ENCODE measurements around the gene SBF2. TPM values are rescaled to one million over a fixed set of nuclear protein-coding genes. Genes with fewer than 3 reads are reported as not detected.
"Not testable (repeated sequence)": the region's sequence is repeated elsewhere in the genome, so short reads cannot be mapped to it uniquely, and the experiment has no call there.

Gene SBF2
- total RNA-seq, 1 experiment from 2014 or later, result 33.5 TPM

DNA sequence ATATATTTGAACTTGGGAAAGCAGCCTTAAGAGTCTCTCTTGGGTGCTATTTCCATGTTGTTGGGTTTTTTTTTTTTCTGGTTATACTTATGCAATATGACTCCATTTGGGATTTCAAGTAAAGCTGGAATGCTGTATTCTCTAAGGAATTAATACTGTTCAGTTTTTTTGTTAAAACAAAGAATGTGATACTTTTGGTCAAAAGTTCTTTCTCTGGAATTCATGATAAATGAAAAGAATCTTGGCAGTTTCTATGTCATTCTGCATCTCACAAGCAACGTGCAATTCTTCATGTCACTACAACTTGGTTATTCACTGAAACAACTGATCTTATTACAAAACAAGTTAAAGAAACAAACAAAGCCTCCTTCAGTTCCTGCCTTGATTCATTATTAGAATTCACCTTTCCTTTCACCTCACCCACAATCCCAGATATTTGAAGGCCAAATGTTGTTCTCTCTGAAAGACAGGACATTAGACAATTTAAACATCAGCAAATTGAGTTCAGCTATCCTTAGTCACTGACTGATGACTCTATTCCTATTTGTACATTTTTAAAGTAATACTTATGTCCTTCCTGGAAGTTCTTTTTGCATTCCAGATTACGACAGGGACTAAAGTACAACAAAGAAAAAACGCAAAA is 176.2 kb downstream of the SBF2 start:
- DNase-seq (ENCODE audit: low read depth), result no peak

DNA sequence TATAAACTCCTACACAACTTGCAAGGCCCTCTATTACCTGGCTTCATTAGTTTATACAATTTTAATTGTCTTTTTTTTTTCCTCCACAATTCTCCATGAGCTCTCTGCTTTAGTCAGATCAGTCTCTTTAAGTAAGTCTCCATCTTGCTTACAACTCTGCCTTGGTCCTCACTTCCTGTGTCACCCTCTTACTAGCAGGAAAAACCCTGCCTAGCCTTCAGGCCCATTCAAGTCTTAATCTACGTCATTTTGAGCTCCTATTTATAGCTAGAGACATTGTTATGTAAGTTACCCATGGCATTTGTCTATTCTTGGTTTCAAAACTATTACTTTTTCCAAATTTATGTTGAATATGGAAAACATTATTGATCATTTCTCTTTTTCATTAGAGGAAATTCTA is 177.4 kb downstream of the SBF2 start:
- no peak for DNase-seq (ENCODE audit: low read depth)

DNA sequence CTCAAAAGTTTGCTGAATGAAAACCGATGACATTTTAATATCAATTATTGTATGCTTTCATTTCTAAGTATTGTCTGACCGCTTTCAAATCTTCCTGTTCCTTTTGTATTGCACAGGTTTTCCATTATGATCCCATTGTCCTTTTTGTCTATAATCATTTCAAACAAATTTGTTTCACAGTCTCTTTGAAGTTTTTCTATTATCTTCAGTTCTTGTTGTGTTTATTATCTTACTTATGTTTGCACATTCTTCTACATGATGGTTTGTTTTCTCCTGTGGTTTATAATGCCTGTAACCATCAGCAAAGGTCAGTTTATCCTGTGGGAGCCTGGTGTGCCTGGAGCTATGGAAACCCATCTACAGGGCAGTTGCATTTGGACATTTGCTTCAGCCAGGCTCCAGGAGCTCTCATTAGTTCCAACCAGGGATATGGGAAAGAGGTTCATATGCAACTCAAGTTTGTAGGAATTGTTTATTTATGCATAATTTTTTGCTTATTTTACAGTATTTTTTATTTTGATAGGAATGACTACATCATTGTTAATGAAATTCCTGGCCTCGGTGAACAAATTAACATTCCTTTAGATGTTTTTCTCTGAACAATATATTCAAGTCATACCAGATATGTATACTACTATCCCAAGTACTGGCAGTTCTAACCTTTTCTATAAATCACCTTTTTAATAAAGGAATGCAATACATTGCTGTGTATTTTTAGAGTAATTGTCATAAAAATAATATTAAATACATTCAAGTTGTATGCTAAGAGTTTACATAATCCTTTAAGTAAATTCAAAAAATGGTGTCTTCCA is 179.2 kb downstream of the SBF2 start:
- DNase-seq (ENCODE audit: low read depth), result peak; percentile 6

DNA sequence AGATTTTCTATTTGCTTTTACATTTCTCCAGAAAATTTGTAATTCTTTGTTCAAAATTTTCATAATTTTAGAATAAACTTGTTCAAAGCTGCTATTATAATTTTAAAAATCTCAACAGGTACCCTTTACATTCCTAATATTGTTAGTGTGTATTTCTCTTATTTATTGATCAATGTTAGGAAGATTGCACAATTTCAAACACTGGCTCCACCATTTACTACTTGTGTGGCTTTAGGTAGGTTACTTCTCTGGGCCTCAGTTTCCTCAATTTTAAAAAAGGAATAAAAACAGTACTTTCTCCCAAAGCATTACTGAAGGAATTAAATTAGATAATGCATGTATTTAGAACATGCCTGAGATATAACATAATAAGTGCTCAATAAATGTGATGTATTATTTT is 180.2 kb downstream of the SBF2 start:
- DNase-seq (ENCODE audit: low read depth), result no peak

DNA sequence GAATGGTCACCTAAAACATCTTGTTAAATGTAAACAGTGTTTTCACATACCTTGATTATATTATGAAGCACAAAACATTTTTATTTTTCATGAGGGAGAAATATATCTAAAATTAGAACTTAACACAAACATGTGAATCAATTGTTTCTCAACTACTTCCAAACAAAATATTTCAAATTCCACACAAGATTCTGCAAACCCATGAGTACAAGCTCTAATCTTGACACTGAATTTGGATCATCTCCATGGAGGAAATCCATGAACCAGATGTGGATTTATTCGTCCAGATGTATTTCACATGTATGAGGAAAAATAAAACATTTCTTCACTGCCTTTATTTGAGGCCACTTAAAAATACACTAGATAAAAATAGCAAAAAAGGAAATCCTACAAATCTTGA is 184.2 kb downstream of the SBF2 start:
- peak; percentile 34 for DNase-seq (ENCODE audit: low read depth)

DNA sequence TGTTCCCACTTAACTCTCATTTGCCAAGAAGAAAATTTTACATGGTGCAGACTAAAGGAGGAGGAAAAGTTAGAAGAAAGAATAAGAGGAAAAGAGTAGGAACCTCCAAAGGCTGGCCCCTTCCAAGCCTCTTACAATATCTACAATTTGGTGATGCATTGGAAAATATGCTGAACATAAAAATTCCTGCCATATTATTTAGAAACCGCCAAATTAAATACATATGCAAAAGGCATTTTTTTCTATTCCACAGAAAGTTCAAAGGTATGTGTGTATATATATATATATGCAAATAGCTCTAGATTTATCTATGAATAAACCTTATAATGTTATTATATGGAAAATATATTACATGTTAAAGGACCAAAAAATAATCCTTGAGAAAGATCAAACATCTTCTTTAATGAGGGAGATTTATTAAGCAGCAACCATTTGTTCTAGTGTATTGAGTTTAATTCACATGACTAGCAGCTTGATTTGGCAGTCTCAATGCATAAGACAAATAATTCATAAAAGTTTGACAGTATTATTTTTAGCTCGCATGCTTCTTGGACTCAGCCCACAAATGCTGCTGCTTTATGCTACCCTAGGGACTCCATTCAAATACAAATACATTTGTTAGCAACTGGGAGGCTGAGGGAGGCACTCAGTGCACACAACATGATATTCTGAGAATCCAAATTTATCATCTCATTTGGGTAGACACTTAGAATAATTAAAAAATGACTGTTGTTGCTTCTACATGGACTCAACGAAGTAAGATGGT is 184.9 kb downstream of the SBF2 start:
- DNase-seq (ENCODE audit: low read depth), result no peak

DNA sequence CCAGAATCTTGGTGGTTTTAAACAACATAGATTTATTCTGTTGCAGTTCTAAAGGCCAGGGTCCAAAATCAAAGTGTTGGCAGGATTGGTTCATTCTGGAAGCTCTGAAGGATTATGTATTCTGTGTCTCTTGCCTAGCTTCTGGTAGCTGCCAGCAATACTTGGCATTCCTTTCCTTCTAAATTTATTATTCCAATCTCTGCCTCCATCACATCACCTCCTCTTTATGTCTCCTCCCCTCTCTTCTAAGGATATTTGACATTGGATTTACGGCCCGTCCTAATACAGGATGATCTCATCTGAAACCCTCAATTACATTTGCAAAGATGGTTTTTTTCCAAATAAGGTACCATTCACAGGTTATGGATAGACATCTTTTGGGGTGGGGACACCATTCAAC is 186.5 kb downstream of the SBF2 start:
- no peak for DNase-seq (ENCODE audit: low read depth)

DNA sequence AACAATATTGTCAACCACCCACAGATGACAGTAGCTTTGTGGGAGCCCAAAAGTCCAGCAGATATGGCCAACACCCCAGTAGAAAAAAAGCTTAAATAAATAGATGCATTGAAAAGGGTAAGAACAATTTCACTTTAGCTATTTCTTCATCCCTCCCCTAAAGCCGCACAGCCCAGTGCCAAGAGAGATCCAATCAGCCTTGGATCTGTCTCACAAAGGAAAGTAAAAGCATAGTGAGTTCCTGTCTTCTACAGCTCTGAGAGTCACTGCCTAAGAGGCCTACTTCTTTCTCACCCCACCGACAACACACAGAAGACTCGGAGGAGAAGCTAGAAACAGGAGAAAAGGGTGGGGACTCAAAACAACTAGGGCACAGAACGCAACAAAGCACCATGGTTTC is 196.4 kb downstream of the SBF2 start:
- no peak for DNase-seq (ENCODE audit: low read depth)

DNA sequence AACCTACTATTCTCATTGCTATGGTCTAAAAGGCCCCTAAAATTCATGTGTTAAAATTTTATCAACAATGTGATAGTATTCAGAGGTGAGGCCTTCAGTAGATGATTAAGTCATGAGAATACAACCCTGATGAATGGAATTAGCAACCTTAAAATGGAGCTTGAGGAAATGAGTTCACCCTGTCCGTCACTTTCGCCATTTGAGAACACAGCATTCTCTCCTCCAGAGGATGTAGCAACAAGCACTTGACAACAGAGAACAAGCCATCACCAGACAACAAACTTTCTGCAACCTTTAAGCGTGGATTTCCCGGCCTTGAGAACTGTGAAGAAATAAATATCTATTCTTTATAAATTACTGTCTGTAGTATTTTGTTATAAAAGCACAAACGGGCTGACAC is 197.0 kb downstream of the SBF2 start:
- DNase-seq (ENCODE audit: low read depth), result no peak

DNA sequence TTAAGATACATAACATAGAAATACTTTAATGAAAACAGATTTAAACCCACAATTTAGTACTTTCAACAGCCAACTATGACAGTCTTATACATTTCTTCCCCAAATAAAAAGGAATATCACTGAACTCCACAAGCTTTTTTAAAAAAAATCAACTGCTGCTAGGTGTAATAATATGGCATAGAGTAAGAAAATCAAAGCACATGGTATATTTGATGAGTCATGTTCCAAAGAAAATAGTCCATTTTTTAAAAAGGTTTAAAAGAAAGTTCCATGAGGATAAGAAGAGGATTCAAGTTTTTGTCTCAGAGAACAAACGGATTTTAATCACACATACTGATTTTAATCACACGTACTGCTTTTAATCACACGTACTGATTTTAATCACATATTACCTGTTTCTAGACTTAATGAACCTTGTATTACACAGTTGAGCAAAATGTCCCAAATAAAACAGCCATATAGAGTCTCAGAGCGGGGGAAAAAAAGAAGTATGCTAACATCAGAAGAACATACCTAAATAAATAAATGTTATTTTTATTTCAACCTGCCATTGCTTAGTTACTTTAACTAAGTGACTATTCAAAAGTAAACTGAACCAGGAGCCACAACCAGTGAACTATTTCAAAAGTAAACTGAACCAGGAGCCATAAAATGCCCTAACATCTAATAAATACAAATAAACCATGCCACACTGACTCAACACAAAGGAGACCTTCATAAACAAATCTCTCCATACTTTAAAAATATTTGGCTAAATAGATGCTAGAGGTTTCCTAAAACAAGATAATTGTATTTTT is 198.4 kb downstream of the SBF2 start:
- no peak for DNase-seq (ENCODE audit: low read depth)

DNA sequence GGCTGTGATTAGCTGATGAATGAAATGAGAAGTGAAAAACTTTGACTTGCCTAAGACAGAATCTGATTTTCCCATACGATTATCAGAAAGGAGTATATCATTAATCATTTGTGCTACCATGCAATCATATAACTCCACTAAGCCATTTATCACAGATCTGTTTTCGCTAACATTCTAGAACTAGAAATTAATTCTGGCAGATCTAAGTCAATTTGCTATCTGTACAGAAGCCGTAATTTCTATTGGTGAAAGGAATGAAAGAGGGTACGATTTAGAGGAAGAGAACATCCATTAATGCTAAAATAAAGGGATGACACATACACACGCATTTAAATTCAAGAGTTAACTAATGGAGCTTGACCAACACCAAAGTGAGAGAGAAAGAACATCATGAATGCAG is 201.6 kb downstream of the SBF2 start:
- no peak for DNase-seq (ENCODE audit: low read depth)

DNA sequence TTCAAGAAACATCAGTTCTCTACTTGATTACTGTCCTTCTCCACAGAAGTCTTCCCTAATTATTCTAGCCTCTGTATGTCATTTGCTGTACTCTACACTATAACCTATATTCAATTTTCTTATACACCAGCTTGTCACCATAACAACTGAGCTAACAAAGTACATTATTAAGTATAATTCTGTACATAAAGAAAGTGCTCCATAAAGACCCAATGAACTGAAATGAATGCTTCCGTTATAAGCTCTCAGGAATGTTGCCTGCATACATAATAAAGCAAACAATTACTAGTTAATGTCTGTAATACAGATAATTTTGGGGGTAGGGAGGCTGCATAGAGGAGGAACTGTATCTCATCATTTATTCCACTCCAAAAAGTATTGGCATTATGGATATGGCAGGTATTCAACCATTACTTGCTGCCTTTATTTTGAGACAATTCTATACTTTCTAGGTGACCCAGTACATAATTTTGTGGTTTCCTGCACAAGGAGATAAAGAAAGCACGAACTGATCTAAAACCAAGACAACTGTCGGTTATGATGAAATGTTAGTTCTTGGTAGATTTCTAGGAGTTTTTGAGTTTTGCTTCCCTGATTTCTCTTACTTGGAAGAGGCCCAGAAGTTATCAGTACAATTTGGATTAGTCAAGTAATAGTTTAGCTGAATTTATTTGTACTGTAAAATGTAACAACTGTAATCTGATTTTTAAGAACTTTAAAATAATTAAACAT is 202.5 kb downstream of the SBF2 start:
- no peak for DNase-seq (ENCODE audit: low read depth)

DNA sequence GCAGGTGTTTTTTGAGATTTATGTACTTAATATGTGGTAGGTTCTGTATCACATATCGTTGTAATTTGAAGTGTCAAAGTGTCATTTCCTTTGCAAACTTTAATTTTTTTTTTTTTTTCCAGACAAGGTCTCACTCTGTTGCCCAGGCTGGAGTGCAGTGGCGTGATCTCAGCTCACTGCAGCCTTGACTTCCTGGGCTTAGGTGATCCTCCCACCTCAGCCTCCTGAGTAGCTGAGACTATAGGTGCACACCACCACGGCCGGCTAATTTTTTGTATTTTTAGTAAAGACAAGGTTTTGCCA is 206.1 kb downstream of the SBF2 start:
- not testable (repeated sequence) for DNase-seq (ENCODE audit: low read depth)

DNA sequence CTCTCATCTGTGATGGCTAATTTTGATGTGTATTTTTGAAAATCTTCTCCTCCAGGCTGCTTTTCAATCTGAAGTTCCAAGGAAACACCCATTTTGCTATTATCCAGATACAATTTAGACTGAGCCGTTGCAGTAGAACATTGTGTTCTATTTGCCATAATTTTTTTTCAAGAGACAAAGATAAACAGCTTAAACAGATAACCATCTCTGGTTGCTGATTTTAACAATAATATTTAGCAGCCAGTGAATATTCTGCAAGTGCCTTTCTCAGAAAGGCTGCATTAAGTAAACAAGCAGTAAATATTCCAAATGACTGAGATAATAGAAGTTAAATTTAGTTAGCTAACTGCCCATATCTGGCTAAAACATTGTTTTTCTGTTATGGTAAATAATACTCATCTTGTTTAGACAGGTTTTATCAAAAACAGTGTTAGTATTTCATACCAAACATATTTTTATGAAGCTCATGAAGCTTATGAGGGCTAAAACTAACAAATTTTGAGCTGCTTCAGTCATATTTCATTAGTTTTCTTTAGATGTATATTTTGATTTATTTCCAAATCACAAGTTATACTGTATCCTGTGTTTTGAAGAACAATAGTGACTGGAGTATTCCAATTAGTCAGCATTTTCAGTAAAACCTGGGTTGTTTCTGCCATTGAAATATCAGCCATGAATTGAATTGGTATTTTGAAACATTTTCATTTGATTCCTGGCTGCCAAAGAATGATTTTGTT is 206.7 kb downstream of the SBF2 start:
- DNase-seq (ENCODE audit: low read depth), result no peak

DNA sequence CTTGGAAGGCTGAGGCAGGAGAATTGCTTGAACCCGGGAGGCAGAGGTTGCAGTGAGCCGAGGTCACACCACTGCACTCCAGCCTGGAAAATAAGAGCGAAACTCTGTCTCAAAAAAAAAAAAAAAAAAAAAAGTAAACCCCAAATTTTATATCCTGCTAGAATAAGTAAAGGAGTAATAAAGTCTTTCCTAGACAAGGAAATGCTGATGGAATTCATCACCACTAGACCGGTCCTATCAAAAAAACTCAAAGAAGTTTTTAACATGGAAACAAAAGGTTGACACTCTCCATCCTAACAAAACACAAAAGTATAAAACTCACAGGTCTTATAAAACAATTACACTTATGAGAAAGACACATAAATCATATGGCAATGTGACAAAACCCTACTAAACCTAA is 213.9 kb downstream of the SBF2 start:
- DNase-seq (ENCODE audit: low read depth), result no peak

DNA sequence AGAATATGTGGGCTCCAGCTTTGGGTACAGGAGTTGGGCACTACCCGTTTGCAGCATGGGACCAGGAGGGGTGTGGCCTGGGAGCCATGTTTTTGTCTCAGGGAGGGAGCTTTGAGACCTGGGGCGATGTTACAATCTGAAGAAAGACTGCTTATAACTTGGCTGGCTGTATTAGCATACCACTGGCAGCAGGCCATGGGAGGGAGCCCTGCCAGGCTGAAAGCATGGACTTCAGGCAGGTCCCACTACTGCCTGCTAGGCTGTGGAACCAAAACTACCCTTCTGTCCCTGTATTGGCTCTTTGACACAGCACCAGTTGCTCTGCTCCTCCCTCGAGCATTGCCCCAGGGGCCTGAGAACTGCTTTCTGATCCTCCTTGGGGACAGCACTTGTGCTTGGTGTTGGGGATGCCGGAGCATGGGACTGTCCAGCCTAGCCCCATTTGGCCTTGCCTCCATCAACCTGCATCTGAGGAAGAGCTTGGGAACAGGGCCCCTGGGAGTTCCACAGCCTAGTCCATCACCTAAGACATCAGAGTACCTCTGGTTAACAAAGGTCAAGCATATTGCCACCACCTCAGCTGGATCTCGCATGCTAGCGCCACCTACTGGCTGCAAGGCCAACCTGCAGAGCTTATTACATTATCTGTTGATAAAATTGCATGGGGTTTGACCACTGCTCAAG is 217.4 kb downstream of the SBF2 start:
- peak; percentile 70 for DNase-seq (ENCODE audit: low read depth)

DNA sequence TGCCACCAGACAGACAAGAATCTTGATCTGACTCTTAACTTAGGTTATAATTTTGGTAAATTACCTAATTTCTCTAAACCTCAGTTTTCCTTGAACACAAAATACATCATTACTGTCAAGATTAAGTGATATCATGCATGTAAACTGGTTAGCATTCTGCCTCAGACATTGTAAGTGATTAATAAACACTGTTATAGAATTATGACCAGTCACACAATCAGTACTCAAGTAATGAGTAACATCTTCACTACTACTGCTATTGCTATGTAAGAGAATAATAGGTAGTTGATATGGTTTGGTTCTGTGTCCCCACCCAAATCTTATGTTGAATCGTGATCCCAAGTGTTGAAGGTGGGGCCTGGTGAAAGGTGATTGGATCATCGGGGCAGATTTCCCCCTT is 218.9 kb downstream of the SBF2 start:
- DNase-seq (ENCODE audit: low read depth), result no peak

DNA sequence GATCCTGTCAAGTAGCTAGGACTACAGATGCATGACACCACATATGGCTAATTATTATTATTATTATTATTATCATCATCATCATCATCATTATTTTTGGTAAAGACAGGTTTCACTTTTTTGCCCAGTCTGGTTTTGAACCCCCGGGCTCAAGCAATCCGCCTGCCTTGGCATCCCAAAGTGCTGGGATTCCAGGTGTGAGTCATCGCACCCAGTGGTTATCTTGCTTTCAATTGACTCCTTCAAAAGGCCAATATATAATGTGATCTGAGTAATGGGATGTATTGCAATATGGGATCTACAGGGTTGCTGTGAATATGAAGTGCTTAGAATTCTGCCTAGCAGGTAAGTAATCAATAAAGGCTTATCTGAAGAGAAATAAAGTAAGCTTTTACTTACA is 221.2 kb downstream of the SBF2 start:
- DNase-seq (ENCODE audit: low read depth), result peak; percentile 42

DNA sequence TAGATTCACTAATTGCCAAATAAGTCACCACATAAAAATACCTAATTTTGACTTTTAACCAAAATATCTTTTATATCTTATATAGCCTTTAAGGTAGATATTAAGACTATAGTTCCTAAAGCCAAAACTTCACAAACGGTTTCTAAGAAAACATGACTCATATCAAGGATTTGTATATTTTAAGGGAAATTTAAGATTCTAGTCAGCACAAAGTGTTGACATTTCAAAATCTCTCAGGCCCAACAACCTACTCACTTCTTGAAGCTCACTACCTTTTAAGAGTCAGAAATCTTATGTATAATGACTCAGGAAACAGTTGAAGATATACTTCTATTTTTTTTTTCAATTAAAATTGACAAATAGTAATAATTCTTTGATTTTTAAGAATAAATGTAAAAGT is 221.9 kb downstream of the SBF2 start:
- no peak for DNase-seq (ENCODE audit: low read depth)

DNA sequence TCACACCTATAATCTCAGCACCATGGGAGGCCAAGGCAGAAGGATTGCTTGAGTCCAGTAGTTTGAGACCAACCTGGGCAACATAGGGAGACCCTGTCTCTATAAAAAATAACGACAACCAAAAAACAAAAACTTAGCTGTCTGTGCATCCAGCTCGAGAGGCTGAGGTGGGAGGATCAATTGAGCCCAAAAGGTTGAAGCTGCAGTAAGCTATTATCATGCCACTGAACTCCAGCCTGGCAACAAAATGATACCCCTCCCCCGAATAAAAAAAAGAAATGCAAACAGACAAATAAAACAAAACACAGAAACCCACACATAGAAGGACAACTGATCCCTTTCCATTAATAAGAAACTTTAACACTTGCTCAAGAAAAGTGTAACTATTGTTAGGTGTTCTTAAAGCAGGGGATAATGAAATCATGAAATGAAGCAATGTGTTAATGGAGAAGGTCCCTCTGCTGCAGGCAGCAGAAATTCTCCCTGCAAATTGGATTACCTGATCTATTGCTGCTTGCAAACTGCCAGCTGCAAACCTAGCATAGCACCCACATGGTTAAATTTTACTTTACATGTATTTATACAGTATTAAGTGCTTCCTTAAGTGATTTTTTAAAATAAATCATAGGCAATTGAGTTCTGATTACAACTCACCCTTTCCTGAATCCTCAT is 226.3 kb downstream of the SBF2 start:
- DNase-seq (ENCODE audit: low read depth), result no peak
